ENCODE data around the gene PACSIN2. TPM values are rescaled to one million over a fixed set of nuclear protein-coding genes. Genes with fewer than 3 reads are reported as not detected.

The PACSIN2 gene
- total RNA-seq, 1 donor from 2014 or later: 63.0 TPM

- TF ChIP-seq, protein P1, sequence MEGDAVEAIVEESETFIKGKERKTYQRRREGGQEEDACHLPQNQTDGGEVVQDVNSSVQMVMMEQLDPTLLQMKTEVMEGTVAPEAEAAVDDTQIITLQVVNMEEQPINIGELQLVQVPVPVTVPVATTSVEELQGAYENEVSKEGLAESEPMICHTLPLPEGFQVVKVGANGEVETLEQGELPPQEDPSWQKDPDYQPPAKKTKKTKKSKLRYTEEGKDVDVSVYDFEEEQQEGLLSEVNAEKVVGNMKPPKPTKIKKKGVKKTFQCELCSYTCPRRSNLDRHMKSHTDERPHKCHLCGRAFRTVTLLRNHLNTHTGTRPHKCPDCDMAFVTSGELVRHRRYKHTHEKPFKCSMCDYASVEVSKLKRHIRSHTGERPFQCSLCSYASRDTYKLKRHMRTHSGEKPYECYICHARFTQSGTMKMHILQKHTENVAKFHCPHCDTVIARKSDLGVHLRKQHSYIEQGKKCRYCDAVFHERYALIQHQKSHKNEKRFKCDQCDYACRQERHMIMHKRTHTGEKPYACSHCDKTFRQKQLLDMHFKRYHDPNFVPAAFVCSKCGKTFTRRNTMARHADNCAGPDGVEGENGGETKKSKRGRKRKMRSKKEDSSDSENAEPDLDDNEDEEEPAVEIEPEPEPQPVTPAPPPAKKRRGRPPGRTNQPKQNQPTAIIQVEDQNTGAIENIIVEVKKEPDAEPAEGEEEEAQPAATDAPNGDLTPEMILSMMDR (conservative IDR thresholded peaks at IDR 0.05; ENCODE audit: low read depth, low read length): no peak
- no peak for DNase-seq (ENCODE audit: low read depth)
- H3K4me3 ChIP-seq (ENCODE audit: low read depth, low read length): no peak overlapping the region
Measured at GRCh38 chr22:42945736-42946135, 69.2 kb downstream of the PACSIN2 start.

DNA sequence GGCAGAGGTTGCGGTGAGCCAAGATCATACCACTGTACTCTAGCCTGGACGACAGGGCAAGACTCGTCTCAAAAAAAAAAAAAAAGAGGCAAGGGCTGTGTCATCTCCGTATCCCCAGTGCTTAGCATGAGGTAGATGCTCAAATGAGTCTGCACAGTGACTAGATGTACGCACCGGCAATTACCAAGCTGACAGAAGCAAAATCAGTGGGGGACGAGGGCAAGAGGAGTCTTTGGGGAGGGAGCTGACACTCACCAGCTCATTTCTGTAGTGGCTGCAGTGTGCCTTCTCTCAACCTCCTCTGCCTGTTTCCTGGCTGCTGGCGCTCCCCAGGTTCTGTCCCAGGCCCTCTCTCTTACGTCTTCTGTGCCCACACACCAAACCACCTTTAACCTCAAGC, 69.9 kb downstream of the PACSIN2 start:
- no peak for DNase-seq (ENCODE audit: low read depth)
- H3K4me3 ChIP-seq (ENCODE audit: low read depth, low read length): no peak overlapping the region
- TF ChIP-seq, protein P1 (conservative IDR thresholded peaks at IDR 0.05; ENCODE audit: low read depth, low read length): no peak

DNA sequence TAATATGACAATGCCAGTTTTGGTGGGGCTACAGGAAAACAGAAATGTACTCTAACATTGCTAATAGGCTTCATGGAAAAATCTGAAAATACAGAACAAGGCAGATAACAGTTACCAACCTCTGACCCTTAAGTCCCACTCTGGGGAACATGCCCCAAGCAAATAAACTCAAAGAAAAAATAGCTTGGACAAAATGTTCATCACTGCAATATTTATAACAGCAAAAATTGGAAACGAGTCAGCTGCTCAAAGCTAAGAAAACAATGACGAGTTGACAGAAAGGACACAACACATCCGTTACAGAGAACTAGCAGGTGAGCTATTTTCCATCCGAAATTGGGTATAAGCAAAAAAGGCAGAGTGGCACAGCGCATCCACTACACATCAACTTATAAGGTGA, 70.5 kb downstream of the PACSIN2 start:
- no peak overlapping the region for H3K4me3 ChIP-seq (ENCODE audit: low read depth, low read length)
- no peak for DNase-seq (ENCODE audit: low read depth)
- TF ChIP-seq, protein P1 (conservative IDR thresholded peaks at IDR 0.05; ENCODE audit: low read depth, low read length): no peak

- TF ChIP-seq, protein P1 (conservative IDR thresholded peaks at IDR 0.05; ENCODE audit: low read depth, low read length): no peak
- DNase-seq (ENCODE audit: low read depth): no peak
- no peak overlapping the region for H3K4me3 ChIP-seq (ENCODE audit: low read depth, low read length)
Measured at GRCh38 chr22:42943981-42944380, 71.0 kb downstream of the PACSIN2 start.

DNA sequence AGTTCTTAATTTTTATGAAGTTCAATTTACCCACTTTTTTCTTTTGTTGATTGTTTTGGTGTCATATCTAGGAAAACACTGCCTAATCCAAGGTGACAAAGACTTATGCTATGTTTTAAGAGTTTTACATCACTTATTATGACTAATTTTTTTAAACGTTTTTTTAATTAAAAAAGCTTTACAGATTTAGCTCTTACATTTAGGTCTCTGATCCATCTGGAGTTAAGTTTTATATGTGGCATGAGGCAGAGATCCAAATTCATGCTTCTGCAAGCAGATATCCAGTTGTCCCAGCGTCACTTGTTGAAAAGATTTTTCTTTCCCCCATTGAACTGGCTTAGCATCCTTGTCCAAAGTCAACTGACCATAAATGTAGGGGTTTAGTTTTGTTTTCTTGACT, 72.6 kb downstream of the PACSIN2 start:
- no peak for DNase-seq (ENCODE audit: low read depth)
- TF ChIP-seq, protein P1 (conservative IDR thresholded peaks at IDR 0.05; ENCODE audit: low read depth, low read length): no peak

DNA sequence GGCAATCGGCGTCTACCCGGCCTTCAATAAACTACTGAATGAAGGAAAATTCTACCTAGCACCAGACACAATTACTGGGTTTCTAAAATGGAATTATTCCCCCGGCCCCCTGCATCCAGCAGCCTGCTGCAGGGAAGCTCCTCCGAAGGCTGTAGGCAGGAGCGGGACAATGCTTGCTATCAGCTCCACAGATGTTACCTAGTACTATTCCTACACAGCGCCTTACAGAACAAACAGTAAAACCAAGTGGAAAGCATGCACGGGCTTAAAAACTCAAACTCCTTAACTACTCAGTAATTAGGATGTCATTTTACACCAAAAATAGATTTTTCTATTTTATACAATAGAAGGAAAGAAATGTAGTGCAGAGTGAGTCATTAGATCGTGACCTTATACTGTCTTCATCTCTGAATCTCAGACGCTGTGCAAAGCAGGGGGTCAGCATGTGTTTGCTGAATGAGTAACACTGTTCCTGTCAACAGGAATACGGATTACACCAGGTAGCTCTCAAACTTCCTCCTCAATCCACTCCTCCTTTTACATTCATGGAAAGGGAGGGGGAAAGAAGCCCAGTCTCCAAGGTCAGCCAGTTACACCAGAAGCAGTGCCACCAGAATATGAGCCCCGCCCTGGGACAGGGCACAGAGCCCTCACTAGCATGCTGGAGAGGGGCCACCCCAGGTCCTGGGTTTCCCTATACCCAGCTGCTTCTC, 74.9 kb downstream of the PACSIN2 start:
- H3K4me3 ChIP-seq (ENCODE audit: low read depth, low read length): no peak overlapping the region
- TF ChIP-seq, protein P1 (conservative IDR thresholded peaks at IDR 0.05; ENCODE audit: low read depth, low read length): no peak
- DNase-seq (ENCODE audit: low read depth): no peak

More for the DNA sequence above, 72.6 kb downstream of the PACSIN2 start:
- no peak overlapping the region for H3K4me3 ChIP-seq (ENCODE audit: low read depth, low read length)

DNA sequence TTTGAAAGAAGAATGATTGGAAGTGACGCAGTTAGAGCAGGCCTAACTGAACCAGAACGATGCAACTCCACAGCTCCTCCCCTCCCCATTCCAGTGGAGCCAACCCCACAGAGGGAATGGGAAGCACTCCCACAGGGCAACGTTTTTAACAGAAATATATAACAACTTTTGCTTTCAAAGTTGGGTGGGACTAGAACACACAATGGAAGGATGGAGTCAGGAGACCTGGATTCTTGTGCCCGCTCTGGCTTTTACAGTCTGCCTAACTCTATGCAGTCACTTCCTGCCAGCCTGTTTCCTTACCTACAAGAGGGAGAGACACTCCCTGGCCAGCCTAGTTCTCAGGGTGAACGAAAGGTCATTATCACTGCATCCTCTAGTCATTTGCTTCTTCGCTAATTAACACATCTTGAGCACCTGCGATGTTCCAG, 75.5 kb downstream of the PACSIN2 start:
- no peak for DNase-seq (ENCODE audit: low read depth)
- H3K4me3 ChIP-seq (ENCODE audit: low read depth, low read length): no peak overlapping the region
- TF ChIP-seq, protein P1 (conservative IDR thresholded peaks at IDR 0.05; ENCODE audit: low read depth, low read length): no peak
